GM19452 (cell line): Measurements from ENCODE around the gene COMMD4.

Experiments
- ATAC-seq: cut with Tn5 transposase; IDR thresholded peaks from one replicate; pipeline ENCODE4 v1.9.1; 2021; ENCODE audit not compliant: unreplicated experiment

The COMMD4 gene

DNA sequence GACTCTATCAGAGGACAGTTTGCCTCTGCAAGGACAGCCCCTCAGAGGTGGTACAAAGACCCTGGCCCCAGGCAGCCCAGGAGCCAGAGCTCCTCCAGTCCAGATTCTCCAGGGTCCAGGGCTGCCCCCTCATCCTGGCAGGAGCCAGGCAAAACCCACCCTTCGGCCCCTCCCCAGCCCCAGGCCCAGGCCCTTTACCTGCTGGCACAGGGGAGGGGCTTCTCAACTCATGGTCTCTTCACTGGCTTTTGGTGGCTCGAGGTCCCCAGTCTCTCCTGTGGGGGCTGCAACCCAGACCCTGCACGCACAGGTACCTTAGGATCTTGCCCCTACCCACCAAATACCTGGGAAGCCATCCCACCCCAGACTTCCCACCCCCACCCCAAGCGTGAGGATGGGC is 19.5 kb downstream of the COMMD4 start:
- ATAC-seq = no peak

DNA sequence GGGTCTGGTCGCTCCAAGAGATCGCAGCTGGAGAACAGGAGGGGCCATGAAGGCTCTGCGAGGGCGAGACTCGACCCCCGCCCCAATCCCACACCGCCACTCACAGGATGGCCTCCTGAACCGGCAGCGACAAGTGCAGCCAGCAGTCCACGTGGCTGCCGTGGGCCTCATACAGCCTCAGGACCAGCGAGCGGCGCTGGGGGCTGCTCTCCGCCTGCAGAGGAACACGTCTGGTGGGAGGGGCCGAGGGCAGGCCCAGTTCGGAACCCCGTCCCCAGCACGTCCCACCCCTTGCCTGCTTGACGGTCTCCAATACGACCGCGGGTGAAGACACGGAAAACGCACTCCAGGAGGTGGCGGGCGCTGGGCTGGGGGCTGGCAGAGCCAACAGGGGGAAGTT is 20.1 kb downstream of the COMMD4 start:
- ATAC-seq = no peak

DNA sequence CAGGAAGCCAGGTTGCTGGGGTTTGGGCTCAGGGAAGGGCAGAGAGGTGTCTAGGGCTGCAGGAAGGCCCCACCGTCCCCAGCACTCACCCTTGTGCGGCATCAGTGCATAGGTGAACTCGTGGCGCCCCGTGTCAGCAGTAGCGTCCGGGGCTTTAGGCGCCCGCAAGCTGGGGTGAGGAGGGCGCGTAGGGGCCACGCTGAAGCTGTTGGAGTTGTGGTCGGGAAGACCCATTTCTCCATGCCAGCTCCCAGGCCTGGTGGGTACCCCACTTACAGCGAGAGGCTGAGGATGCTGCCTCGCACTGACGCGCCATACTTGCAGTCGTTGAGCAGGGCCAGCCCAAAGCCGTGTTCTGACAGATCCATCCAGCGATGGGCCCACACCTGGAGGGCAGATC is 20.7 kb downstream of the COMMD4 start:
- no peak for ATAC-seq

DNA sequence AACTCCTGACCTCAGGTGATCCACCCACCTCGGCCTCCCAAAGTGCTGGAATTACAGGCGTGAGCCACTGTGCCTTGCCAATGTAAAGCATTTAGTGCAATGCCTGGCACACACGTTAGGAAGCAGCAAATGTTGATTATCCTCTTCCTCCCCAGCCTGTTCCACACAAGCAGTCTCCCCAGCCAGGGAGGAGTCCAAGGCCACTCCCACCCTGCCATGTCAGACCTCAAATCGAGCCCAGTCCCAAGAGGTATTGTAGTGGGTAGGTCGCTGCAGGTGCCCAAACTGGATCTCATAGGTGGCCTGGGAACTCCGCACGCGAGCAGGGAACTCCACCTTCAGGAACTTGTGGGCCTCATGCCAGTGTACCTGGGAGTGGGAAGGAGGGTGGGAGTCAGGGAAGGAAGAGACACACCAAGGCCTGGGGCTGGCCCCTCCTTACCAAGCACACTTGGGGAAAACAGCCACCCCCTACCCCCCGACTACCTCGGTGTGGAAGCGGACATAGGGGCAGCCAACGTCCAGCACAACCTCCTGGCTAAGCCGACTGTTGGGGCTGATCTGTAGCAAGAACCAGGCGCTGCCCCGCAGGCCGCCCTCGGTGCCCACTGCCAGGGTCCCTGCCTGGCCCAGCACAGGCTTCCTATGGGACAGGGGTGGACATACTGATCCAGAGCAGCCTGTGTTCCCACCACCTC is 22.3 kb downstream of the COMMD4 start:
- ATAC-seq = no peak

DNA sequence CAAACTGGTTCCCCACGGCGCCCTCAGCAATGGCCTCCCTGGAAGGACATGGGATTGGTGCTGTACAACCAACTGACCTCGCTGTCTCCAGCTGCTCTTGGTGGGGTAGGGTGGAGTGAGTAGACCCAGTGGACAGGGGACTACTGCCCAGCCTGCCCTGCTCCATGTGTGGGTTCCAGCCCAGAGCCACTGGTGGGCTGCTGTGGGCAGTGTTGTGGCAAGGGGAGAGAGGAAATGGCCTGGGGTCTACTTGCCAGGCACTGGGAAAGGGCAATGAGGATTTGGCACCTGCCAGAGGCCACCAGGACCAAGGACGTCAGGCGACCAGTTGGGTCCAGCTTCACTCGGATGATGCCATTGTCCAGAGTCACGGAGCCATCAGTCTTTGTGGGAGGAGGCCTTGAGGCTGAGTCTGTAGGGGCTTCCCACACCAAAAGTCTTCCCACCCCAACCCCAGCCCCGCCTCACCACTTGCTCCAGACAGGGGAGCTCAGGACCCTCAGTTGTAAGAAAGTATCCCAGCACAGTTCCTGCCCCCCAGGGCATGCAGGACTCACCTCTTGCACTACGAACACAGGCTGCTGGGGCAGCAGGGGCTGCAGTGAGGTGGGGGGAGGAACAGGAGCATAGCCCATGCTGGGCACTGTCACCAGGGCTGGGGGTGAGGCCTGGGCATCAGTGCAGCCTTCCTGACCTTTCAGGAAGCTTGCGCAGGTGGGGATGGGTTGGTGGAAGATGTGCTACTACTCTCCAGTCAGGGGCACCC is 23.1 kb downstream of the COMMD4 start:
- ATAC-seq = no peak

DNA sequence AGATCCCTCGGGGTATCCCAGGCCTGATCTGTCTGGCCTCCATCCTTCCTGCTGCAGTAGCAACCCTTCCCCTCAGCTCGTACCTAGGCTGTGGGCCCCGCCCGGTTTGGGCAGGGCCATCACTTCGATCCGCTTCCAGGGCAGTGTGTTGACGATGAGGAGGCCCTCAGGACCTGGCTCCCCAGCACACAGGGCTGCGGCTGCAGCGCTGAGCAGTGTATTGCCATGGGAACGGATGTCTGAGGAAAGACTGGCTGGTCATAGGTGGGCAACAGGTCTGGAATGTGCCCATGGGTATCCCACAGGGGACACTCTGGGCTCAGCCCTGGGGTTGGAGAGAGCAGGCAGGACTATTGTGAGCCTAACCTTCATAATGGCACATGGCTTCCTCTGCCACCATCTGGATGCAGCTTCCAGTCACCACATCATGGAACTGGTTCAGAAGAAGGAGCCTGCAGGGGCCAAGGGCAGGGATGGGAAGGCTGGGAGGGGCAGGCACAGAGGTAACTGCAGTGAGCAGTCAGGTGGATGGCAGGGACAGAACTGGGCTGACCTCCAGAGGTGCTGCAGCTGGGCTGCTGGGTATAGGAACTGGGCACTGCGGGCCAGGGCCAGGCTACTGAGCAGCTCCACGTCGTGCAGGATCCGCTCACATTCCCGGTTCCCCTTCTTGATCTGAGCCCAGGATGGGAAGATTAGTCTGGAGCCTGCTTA is 23.8 kb downstream of the COMMD4 start:
- no peak for ATAC-seq

DNA sequence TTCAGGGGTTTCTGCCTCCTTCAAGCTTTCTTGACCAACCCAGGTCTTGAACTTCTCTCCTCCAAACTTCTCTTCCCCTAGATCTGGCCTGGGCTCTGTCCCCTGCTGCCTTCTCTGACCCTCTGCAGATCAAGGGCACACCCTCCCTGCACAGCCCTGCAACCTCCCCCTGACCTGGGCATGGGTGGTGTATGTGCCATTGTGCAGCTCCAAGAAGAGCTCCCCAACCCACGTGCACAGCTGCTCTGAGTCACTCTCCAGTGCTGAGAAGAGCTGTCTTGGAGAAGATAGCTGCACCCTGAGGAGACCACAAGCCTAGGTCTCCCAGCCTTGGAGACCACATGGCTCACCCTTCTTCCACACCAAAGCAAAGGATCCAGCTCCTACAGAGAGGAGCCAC is 24.5 kb downstream of the COMMD4 start:
- ATAC-seq = no peak

DNA sequence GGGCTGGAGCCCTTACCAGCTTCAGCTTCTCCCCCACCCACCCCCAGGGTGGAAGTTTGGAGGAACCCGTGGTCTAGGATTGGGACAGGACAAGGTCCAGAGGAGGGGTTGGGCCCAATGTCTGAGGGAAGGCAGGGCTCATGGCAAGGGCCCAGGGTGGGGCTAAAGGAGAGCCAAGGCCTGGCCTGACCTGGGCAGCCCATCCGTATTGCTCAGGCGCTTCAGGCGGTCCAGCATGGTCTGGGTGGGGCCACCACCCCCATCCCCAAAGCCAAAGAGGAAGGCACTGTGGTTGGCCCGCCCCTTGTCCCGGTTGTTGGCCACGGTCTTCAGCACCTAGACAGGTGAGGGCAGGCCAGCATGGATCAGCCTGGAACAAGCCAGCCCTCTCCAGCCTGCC is 25.0 kb downstream of the COMMD4 start:
- no peak for ATAC-seq

DNA sequence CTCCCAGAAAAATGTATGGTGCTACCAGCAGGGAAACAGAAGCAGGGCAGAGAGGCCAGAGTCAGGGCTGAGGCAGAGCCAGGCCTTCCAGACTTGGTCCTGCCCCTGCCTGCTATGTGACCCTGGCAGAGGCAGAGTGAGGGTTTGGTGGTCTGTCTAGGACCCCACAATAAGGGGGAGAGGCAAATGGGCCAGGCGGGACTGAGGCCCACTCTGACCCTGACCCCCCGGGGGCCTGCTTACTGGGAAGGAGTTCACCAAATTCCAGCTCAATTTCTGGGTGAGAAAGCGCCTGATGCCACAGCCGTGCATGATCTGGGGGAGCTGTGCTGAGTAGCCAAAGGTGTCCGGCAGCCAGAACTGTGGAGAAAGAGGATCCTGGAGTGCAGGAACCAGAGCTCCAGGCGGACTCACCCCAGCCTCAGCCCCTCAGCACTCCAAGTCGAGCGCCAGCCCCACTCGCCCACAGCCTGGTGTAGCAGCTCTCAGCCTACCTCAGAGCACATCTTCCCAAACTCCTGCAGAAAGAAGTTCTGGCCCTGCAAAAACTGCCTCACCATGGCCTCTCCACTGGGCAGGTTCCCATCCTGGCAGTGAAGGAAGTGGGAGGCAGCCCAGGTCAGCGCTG is 25.6 kb downstream of the COMMD4 start:
- no peak for ATAC-seq

DNA sequence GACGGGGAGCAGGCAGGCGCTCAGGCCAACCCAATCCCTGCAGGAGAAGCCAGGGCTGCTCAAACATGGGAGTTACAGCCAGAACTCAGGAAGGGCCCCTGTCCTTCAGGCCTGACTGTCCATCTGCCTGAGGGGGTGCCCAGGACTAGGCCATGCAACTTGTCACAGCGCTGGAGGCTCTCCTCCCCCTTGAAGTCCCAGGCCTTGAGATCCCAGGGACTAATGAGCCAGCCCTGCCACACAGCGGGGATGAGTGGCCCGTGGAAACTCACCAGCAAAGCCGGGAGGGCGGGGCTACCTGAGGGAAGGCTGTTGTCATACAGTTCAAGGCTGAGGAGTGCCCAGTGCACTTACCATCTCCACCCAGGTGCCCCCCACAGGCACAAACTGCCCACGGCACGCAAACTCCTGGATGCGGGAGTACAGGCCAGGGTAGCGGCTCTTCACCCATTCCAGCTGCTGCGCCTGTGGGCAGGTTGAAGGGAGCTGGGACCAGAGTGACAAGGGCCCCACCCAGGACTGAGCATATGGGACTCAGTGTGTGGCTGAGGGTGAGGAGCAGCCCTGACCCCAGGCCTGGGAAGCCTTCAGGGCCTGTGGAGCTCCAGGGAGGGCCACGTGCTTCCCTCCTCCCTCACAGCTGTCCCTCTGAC is 26.3 kb downstream of the COMMD4 start:
- ATAC-seq = no peak

DNA sequence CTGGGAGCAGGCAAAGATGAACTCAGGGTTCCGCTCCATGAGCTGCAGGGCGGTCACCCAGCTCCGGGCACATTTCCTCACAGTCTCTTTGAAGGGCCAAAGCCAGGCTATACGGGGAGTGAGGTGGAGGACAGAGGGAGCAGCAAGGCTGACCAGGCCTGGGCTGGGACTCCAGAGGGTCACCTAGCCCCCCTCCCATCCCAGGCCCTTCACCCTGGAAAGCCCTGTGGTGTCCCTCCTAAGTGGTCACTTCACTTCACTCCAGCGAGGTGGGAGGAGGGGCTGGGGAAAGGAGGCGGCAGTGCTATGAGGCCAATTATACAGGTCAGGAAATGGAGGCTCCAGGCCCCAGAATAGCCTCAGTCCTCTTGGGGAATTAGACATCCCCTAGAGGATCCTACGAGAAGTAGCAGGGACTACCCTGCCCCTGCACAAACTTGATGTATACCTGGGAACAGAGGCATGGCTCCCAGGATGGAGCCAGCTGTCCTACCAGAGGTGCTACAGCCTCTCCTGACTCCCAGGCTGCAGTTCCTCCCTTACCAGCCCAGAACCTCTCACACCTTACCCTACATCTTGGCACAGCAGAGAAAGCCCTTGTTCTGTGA is 26.9 kb downstream of the COMMD4 start:
- ATAC-seq = no peak

DNA sequence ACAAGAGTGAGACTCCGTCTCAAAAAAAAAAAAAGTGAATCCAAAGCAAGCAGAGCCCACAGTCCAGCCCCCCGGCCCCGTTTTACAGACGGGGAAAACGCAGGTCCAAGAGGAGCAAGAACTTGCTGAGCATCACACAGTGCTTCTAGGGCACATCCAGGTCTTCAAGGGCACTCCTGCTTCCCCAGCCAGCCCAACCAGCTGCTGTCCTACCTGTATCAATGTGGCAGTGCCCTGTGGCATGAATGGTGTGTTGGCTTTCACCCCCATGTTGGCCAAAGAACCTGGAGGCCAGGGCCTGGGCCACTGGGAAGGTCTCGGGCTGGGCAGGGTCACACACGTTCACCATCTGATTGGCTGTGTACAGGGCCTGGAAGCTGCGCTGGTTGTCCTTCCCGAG is 27.9 kb downstream of the COMMD4 start:
- no peak for ATAC-seq

DNA sequence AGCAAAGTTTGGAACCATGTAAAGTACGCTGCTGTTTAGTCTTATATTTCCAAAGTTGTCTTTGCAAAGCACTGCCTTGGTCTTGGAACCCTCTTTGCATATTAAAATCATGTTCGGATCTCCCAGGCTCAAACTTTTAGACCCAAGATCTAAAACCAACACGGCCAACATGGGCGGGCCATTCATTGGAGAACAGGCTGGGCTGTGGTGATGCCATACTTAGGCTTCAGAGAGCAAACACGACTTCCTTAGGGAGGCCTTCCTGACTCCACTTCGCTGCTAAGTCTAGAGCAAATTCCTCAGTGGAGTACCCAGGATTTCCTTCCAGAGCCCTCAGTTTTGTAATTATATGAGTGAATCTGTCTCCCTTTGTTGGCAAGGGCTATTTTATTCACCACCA is 29.0 kb downstream of the COMMD4 start:
- ATAC-seq = no peak

DNA sequence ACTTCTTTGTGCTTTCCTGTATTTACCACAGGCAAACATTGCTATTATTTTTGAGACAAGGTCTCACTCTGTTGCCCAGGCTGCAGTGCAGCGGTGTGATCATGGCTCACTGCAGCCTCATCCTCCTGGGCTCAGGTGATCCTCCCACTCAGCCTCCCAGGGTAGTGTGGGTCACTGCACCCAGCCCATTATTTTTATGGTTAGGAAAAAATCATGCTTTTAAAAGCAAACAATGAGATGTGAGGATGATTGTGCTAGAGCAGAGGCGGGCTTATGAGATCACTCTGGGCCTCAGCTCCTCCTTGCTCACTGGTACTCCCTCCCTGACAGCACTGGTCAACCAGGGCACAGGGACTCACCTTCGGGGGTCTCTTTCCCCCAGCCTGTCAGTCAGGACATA is 30.3 kb downstream of the COMMD4 start:
- no peak for ATAC-seq

DNA sequence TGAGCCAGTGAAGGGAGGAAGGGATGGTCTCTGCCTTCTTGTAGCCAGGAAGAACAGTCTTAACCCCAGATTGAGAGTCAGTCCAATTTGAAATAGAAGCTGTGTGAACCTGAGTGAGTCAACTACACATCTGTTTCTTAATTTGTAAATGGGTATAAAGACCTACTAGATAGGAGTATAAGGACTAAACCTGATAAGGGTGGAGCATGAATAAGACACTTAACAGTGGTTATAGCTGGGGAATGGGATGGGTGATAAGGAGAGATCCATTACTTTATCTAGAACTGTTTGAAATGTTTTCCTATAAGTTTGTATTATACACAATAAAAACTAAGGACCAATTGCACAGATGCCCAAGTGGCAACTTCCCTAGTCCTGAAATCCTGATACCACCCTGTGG is 31.1 kb downstream of the COMMD4 start:
- no peak for ATAC-seq

DNA sequence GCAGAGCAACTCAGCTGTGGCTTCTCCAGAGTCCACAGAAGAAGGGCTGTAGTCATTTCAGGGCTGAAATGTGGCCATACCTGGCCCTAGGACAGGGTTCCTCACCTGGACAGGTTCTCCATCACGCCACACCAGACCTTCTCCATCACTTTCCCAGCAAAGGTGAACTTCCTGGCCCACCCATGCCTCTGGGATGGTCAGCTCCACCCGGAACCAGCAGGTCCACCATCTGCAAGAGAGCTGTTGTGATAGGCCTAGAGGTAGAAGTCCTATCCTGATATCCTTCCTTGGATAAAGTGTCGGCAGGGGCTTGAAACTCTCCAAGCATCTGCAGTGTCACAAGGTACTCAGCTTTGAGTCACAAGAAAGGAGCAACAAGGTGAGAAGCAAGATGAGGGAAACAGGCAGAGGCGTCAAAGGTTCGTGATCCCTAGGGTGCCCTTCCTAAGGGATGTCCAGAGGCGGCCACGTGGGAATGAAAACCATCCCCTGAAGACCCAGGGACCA is 31.6 kb downstream of the COMMD4 start:
- peak; percentile 2 for ATAC-seq

DNA sequence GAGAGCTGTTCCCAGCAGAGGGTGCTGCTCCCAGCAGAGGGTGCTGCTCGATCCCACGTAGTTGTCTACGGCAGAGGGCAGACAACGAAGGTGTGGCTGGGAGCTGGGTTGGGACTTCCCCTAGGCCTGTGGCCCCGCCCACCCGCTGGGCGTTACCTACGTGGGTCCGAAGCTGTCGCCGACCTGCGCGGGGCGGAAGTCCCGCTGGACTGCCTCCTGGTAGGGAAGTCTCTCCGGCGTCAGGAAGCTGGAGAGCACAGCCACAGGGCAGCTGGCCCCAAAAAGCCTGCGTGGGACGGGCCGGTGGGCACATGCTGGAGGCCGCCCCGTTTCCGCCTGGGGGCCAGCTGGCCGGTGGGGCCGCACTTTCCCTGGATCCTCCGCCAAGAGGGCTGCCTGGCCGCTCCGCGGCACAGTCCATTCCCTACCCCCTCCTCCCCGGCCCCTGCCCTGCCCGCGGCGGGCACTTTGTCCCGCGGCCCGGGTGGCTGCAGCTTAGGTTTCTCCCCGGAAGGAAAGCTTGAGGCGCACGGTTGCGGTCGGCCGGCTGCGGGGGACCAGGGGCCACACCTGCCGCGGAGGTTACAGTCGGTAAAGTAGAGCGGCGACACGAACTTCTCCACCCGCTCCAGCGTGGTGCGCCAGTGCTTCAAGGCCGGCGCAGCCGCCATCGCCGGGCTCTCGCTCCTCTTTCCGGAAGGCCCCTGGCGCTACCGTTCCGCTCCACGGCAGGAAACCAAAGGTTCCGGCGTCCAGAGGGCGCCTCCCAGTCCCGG is 32.2 kb downstream of the COMMD4 start, which contains the start of gene MAN2C1:
Gene MAN2C1, minus strand, starts transcription at position 695 of the 776 bp plus-strand sequence. Its CDS starts 24 bp downstream, at position 671.
- peak; percentile 77 for ATAC-seq

DNA sequence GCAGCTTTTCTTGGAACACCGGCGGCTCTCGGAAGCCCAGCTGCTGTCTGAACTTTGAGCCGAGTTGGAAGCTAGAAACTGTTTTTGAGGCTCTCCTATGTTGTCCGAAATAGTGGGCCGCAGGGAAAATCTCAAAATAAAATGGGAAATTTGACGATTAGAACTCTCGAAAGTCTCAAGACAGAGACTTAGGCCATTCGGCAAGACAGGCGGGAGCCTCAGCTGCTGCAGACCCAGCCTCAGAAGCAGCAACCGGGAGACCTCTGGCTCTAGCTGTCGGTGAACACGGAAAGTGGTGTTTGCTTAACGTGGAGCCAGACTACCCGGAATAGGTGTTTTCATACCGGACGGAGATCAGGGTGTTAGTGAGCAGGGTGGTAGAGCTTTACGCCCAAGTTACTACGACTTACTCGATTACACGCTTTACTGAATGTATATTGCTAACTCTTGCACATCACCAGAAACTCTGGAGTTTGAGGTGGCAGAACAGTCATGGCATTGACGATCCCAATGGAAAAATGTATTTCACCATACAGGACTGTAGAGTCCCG is 32.9 kb downstream of the COMMD4 start:
- no peak for ATAC-seq

DNA sequence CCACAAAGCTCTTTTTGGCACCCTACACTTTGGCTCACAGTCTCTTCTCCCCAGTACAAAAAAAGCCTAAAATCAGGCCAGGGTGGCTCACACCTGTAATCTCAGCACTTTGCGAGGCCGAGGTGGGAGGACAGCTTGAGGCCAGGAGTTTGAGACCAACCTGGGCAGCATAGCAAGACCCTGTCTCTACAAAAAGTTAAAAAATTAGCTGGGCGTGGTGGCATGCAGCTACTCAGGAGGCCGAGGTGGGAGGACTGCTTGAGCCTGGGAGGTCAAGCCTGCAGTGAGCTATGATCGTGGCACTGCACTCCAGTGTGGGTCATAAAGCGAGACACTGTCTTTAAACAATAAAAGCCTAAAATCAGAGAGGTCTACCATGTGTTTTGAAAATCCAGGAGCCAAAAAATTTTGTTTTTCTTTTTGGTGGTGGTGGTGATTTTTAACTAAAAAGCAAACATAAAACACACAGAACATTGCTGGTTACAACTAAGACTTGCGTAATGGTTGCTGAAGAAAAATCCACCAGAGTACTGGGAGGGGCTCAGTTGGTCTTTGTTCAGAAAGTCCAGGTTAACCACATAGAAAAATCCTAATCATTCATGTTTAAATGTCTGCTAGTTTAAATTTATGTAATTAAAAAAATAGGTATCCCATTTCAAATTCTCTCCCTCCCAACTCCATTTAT is 34.2 kb downstream of the COMMD4 start:
- ATAC-seq = no peak
